ENCODE results near the gene DTYMK. TPM values are rescaled to one million over a fixed set of nuclear protein-coding genes. Genes with fewer than 3 reads are reported as not detected.

The DTYMK gene
- total and polyA plus RNA-seq, 2 of the 8 experiments (the other 6 are each of a cell fraction or from before 2014, with no cell fraction given), result 58.3 to 69.9 TPM

DNA sequence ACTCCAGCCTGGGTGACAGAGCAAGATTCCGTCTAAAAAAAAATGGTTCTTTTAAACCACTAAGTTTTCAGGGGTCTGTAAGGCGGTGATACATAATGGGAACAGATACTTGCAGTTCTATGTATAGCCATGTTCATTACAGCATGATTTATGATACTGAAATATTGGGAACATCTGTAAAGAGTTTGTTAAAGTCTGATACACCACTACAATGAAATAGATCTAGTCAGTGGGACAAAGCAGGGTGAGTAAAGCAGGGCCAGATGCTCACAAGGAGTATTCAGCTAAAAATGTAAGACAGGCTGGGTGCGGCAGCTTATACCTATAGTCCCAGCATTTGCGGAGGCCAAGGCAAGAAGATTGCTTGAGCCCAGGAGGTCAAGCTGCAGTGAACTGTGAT lies 9.0 kb upstream of the DTYMK start:
- no peak overlapping the region for H3K27ac ChIP-seq (ENCODE audit: low read depth, low read length)
- no peak overlapping the region for H3K4me3 ChIP-seq (ENCODE audit: extremely low read depth in 1 of 4, insufficient read depth in 2 of 4, low read depth in 3 of 4, low read length in 4 of 4)
- H3K36me3 ChIP-seq (ENCODE audit: control insufficient read depth in 2 of 4, insufficient read depth in 4 of 4, low read length in 3 of 4), result peaks cover under 1 to 18% (median 3%) of the 10 kb centered on the region in 4 experiments; a peak in 5 of 8 replicates
- no peak overlapping the region for H2AK5ac ChIP-seq (ENCODE audit: low read depth, low read length)
- POLR2A ChIA-PET (ENCODE audit: partially characterized antibody), result interaction anchor here (11.2 kb wide), 1 partner anchor 12 kb away, joined by 265 read pairs; the partner anchor contains the start of gene DTYMK
- H3K4me2 ChIP-seq (ENCODE audit: insufficient read depth in 1 of 2, low read depth in 2 of 2, low read length in 2 of 2), result no peak overlapping the region
- no peak overlapping the region for H2BK5ac ChIP-seq (ENCODE audit: low read depth, low read length)
- H2BK15ac ChIP-seq (ENCODE audit: low read length), result no peak overlapping the region
- no peaks in the 10 kb centered on the region for H3K79me2 ChIP-seq (ENCODE audit: control insufficient read depth in 1 of 2, insufficient read depth in 2 of 2, low read length in 2 of 2)
- H3K4ac ChIP-seq (replicated peaks; ENCODE audit: insufficient read length, low read depth, low read length), result no peak overlapping the region
- no peak overlapping the region for H2BK12ac ChIP-seq (ENCODE audit: low read depth, low read length)
- no peak for FAIRE-seq
- H3K9me3 ChIP-seq (ENCODE audit: insufficient read depth in 2 of 2, low read depth in 1 of 2, low read length in 1 of 2), result no peaks in the 10 kb centered on the region
- no peak for DNase-seq (ENCODE audit: low read depth in 1 of 2, low spot score in 2 of 2)
- H3K23me2 ChIP-seq (ENCODE audit: low read depth, low read length), result no peaks in the 10 kb centered on the region
- H3K56ac ChIP-seq (replicated peaks; ENCODE audit: insufficient read length, low read depth, low read length), result no peak overlapping the region
- H4K20me1 ChIP-seq (replicated peaks in 1 of 2; ENCODE audit: control insufficient read depth in 1 of 2, insufficient read depth in 2 of 2, low read length in 2 of 2), result no peaks in the 10 kb centered on the region
- no peak overlapping the region for H4K8ac ChIP-seq (ENCODE audit: extremely low read depth, insufficient read depth, low read length)
- no peak for TF ChIP-seq KDM4A (IDR thresholded peaks at IDR 0.05; ENCODE audit: low read depth, low read length, severe bottlenecking)
- no peak for TF ChIP-seq RXRA (IDR thresholded peaks at IDR 0.05; ENCODE audit: insufficient read depth, low read depth, low read length)
- TF ChIP-seq EGR1 (IDR thresholded peaks at IDR 0.05; ENCODE audit: borderline replicate concordance, low read depth, low read length), result no peak
- no peak for TF ChIP-seq HDAC6 (IDR thresholded peaks at IDR 0.05; ENCODE audit: low read depth, low read length)
- no peak for TF ChIP-seq RAD21 (IDR thresholded peaks at IDR 0.05 in 1 of 2, conservative IDR thresholded peaks at IDR 0.05 in 1 of 2; ENCODE audit: low read depth in 2 of 2, low read length in 2 of 2)
- no peak for TF ChIP-seq SP1 (IDR thresholded peaks at IDR 0.05; ENCODE audit: low read depth, low read length)
- no peak for TF ChIP-seq HDAC2 (IDR thresholded peaks at IDR 0.05; ENCODE audit: borderline replicate concordance in 1 of 2, low read depth in 2 of 2, low read length in 2 of 2)
- TF ChIP-seq RFX5 (IDR thresholded peaks at IDR 0.05; ENCODE audit: borderline replicate concordance, low read depth, low read length), result no peak
- no peak for TF ChIP-seq SP2 (IDR thresholded peaks at IDR 0.05; ENCODE audit: low read length)
- no peak for TF ChIP-seq CBX5 (IDR thresholded peaks at IDR 0.05; ENCODE audit: low read depth, low read length)
- no peak for TF ChIP-seq JUND (IDR thresholded peaks at IDR 0.05; ENCODE audit: low read length)
- no peak for TF ChIP-seq SRF (IDR thresholded peaks at IDR 0.05; ENCODE audit: low read depth, low read length)
- TF ChIP-seq RBBP5 (IDR thresholded peaks at IDR 0.05; ENCODE audit: borderline replicate concordance, low read depth, low read length), result no peak
- no peak for TF ChIP-seq BACH1 (IDR thresholded peaks at IDR 0.05; ENCODE audit: low read length)
- TF ChIP-seq SIX5 (IDR thresholded peaks at IDR 0.05; ENCODE audit: low read depth, low read length), result no peak
- no peak for TF ChIP-seq SP4 (IDR thresholded peaks at IDR 0.05; ENCODE audit: low read length)
- H3K9ac ChIP-seq (replicated peaks in 1 of 4; ENCODE audit: extremely low read depth in 1 of 4, low read depth in 3 of 4, low read length in 3 of 4), result no peak overlapping the region
- H3K4me1 ChIP-seq (replicated peaks in 1 of 4; ENCODE audit: control insufficient read depth in 3 of 4, insufficient read depth in 4 of 4, low read length in 3 of 4), result no peaks in the 10 kb centered on the region
- H2BK20ac ChIP-seq (ENCODE audit: low read length), result no peak overlapping the region
- no peak overlapping the region for H3K23ac ChIP-seq (ENCODE audit: insufficient read length)
- H2BK120ac ChIP-seq (replicated peaks; ENCODE audit: low read depth, low read length), result no peak overlapping the region
- no peak overlapping the region for H3K14ac ChIP-seq (ENCODE audit: insufficient read length)
- no peak overlapping the region for H3K18ac ChIP-seq (ENCODE audit: extremely low read depth, low read length)
- H4K5ac ChIP-seq (ENCODE audit: insufficient read length, low read depth, low read length), result no peak overlapping the region
- H3K79me1 ChIP-seq (ENCODE audit: low read depth, low read length), result no peaks in the 10 kb centered on the region
- CTCF ChIA-PET (ENCODE audit: partially characterized antibody), result no interaction called here
- no peak overlapping the region for H2AFZ ChIP-seq (ENCODE audit: low read length)
- no peaks in the 10 kb centered on the region for H3K27me3 ChIP-seq (replicated peaks in 1 of 4; ENCODE audit: control insufficient read depth in 3 of 4, extremely low read depth in 1 of 4, insufficient read depth in 3 of 4, low read length in 3 of 4)
- WGBS, 2 experiments (ENCODE audit: extremely low coverage in 1 of 2, insufficient coverage in 1 of 2, insufficient read length in 1 of 2, insufficient replicate concordance in 2 of 2, low coverage in 1 of 2, low lambda C conversion rate in 2 of 2, missing lambda C conversion rate in 1 of 2), result 98% methylated on average over 4 of the region's 4 CpGs; no CpG with 5 or more reads in 1 of the 2 experiments
- no peak overlapping the region for H4K91ac ChIP-seq (replicated peaks; ENCODE audit: insufficient read length, low read length)
